HG02981 (cell line): ENCODE results near the gene TDRD10.

Source experiments
- ATAC-seq: cut with Tn5 transposase; IDR thresholded peaks from one replicate; pipeline ENCODE4 v1.9.1; 2021; ENCODE audit warnings: mild to moderate bottlenecking, moderate library complexity; ENCODE audit not compliant: unreplicated experiment

Gene TDRD10

DNA sequence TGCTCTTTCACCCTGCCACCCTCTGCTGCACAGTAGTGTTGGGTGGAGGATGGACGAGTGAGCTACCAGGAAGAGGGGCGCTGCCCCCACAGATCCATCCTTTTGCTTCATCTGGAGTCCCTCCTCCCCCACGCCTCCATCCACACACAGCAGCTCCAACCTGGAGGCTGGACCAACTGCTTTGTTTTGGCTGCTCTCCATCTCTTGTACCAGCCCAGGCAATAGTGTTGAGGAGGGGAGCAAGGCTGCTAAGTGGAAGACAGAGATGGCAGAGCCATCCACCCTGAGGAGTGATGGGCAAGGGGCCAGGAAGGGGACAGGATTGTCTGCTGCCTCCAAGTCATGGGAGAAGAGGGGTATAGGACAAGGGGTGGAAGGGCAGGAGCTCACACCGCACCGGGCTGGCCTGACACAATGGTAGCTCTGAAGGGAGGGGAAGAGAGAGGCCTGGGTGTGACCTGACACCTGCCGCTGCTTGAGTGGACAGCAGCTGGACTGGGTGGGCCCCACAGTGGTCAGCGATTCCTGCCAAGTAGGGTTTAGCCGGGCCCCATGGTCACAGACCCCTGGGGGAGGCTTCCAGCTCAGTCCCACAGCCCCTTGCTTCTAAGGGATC is 74.0 kb downstream of the TDRD10 start:
- no peak for ATAC-seq

DNA sequence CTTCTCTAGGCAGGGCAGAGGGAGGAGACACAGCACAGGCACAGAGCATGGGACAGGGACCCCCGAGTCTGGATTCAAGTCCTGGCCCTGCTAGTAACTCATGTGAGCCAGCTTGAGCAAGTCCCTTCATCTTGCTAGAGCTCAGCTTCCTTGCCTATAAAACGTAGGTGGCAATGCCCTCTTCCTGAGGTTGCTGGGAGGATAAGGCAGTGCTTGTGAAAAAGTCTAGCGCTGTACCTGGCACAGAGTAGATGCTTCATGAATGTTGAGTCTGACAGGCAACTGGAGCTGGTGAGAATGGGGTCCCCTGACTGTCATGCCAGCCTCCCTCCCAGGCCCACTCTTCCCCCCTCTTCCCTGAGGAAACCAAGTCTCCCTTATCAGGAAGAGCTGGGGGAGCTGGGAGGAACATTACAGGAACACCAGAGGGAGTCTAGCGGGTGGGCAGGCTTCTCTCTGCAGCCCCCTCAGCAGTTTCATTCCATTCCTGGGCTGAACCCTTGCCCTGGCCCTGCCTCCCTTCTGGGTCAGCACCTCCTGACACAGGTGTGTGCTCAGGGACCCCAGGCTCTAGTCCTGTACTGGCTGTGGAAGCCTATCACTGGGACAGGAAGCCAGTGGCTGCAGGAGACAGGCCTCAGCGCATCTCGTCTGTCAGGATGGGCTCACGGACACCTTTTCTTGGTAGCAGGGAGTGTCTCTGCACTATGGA is 75.5 kb downstream of the TDRD10 start:
- ATAC-seq = no peak

DNA sequence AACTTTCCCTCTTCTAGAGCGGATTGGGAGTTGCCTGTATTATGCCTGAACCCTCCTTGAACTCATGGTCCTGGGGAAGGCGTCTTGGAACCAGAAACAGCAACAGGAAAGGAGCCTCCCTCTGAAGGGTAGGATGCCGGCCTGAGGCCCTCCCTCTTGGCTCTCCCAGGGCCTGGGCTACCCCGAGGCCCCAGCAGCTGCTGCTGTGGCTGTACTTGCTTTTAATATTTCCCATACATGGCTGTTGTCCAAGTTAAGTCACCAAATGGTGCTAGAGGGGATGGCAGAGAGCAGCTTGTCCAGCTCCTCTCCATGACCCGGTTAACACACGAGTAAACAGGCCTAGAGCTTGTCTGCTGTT is 76.0 kb downstream of the TDRD10 start:
- no peak for ATAC-seq

DNA sequence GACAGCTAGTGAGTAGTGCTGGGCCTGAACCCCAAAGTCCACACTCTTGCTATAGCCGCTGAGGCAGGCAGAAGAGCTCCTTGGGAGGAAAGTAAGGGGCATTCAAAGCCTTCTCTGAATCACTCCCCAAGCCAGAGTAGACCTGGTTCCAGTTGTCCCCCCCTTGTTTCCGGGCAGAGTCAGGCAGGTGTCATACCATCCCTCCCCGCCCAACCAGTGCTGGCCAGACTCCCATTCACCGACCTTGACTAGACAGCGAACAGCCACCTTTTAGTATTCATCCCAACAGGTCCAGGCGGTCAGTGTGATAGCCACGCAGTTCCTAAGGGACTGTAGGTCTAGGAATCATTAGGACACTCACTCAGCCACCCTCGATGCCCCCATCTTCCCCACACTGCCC is 77.4 kb downstream of the TDRD10 start:
- no peak for ATAC-seq

DNA sequence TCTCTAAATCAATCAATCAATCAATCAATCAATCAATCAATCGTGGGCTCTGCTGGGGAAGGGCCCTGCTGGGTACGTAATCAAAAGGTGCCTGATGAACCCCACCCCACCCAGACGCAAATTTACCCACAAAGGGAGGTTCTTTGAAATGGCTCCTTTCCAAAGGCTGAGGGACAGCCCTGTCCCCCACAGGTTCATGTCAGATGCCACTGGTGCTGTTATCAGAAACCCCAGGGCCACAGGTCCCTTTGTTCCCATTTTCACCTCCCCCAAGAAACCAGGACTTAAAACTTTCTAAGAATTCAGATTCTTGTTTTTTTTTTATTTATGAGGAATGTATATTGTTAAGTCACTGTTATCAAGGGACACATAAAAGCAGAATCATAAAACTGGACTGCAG is 79.7 kb downstream of the TDRD10 start:
- no peak for ATAC-seq

DNA sequence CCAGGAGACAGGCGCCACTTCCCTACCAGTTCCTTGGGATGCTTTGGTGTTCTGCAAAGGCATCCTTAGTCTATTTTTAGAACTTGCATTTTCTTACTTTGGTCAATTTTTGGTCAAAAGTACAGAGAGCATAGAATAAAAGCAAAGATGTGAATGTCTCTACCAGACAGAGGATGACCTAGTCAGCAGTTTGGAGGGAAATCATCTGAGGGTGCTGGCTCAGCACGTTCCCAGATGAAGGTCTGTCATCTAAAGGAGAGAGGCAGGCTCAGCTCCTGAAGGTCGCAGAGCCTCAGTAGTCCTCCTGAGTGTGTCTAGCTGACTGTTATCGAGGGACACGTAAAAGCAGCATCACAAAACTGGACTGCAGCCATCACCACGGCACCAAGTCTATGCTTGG is 80.9 kb downstream of the TDRD10 start:
- no peak for ATAC-seq

DNA sequence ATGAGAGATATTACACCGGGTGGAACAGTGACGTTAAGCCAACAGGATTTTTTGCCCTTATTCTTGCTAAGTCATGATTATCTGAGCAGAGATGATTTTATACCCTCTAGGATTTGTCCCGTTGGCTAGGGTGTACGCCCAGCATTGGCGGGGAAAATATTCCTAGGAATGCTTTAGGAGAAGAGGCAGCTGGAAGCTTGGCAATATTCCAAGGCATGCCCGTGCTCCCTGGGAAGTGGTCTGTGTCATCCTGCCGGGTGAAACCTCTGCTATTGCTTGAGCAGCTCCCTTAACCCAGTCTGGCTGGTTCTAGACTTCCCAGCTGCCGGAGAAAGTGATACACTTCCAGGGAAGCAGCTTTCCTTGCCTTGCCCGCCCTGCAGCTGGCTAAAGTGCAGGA is 81.8 kb downstream of the TDRD10 start:
- no peak for ATAC-seq

DNA sequence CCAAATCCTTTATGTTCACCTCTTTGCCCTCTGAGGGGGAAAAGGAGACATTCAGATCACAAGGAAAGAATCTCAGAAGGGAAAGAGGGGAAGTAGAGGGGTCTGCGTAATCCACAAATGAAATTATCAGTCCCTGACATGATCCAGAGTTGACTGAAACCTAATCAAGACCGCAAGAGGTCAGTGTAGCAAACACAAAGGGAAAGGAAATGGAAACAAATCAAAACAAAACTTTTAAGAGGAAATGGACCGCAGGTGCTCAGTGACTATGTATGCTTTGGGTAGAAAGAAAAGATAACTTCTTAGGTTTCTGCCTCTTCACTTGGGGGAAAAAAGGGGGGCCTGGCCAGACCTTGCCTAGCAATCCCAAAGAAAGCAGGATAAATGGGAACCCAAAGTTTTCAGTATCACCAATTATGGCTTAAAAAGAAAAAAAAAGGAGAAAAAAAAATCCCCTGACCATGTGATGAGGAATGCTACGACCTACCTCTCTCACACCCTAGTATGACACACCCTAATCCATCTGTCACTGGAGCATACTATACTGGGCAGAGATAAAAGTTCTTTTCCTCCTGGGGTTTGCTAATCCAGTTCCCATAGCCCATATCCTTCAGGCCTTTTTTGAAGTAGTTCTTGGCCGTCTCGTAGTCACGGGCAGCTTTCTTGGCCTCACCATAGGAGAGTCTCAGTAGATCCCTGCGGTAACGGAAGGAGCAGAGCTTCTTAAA is 82.4 kb downstream of the TDRD10 start:
- ATAC-seq = no peak

DNA sequence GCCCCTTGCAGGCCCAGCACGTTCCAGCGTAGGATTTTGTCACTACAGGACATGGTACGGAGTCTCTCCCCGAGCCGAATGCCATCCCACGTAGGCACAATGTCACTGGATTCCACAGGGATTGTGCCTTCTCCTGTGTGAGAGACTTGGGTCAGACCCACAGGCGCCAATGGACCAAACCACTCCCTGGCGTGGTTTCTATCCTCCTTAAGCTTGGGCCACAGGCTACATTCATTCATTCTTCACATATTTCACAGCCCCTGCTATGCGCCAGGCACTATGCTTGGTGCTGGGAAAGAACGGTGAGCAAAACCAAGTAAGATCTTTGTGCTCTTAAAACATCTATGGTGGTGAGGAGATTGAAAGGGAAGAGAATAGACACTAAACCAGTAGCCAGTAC is 84.2 kb downstream of the TDRD10 start:
- ATAC-seq = no peak

DNA sequence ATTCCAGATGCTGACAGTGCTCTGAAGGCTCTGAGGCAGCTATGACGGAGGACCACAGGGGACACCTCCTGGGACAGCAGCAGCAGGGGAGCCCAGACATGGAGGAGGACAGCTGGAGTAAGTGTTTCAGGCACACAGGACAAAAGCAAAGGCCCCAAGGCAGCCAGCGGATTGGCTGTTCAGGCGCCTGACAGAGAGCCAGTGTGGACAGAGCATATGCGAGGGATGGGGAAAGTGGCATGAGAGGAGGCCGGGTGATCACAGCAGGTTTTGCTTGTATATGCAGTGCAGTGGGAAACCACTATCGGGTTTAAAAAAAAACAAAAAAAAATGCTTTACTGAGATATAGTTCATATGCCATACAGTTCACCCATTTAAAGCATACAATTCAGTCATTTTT is 84.6 kb downstream of the TDRD10 start:
- no peak for ATAC-seq

DNA sequence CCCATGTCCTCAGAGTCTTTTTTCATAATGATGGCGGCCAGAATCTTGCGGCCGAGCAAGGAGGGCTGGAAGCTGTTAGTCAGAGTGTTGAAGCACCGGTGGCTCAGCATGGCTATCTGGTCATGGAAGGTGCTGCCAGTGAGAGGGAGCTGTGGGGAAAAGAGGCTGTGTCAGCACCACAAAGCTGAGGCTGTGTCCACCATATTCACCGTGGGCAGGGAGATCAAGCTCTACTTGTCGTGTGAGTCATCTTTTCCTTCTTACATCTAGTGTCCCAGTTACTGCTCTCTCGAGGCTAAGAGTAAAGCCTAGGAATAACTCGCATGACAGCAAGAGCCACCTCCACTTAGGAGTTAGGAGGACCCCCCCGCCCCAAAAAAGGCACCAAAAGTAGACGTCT is 87.8 kb downstream of the TDRD10 start:
- ATAC-seq = no peak

DNA sequence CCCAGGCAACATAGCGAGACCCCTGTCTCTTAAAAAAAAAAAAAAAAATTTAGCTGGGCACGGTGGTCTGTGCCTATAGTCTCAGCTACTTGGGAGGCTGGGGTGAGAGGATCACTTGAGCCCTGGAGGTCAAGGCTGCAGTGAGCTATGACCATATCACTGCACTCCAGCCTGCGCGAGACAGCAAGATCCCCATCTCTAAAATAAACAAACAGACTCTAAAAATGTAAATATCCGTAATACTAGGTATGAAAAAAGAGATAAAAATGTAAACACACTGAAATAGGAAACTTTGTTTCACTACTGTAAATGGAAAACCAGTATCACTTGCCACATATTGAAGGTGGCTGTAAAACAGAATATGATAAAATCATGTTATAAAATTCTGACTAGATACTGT is 88.7 kb downstream of the TDRD10 start:
- no peak for ATAC-seq

DNA sequence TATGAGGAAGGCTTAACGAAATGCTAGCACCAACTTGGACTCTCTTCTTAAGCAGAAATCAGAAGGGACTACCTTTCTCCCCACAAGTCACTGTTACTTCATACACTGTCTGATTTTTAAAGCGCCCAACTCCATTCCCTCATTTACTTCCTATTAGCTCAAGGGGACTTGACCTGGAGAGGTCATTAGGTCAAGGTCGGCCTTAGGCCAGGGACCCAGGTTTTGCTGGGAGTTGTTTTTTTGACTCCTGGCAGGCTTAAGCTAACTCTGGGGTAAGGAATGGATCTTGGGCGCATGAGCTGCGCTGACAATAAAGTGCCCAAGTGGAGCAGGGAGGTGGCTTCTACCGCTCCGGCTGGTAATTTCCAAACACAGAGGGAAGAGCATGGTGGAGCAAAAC is 89.2 kb downstream of the TDRD10 start:
- no peak for ATAC-seq

DNA sequence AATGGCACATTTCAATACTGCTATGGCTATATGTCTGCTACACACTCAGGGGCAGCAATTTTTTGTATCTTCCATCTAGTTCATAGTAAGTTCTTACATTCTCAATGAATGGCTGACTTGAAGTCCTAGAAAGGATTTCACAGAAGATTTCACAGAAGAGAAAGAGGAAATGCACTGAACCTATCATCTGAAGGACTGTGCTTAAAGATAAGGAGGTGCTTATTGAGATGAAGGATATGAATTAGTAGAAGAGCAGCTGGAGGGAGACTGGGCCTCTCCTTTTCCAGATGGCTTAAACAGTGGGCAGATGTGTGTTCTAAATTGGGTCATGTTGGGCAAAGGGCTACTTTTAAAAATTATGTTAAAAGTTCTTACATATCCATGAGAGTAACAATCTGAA is 91.4 kb downstream of the TDRD10 start:
- no peak for ATAC-seq

DNA sequence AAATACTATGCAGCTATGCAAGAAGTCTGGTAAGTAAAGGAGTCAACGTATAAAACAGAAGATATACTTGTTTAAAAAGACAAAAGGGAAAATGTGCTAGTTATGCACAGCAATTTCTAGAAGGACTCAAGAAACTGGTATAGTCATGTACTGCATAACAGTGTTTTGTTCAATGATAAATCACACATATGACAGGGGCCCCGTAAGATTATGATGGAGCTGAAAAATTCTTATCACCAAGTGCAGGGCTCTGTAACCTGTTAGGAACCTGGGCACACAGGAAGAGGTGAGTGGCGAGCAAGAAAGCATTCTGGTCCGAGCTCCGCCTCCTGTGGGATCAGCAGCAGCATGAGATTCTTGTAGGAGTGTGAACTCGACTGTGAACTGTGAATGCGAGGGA is 92.8 kb downstream of the TDRD10 start:
- no peak for ATAC-seq

DNA sequence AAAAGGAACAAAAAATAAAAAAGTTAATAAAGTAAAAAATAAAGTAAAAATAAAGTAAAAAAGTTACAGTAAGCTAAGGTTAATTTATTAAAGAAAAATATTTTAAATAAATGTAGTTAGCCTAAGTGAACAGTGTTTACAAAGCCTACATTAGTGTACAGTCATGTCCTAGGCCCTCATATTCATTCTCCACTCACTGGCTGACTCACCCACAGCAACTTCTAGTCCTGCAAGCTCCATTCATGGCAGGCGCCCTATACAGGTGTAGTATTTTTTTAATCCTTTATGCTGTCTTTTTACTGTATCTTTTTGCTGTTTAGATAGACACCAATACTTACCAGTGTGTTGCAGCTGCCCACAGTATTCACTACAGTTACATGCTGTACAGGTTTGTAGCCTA is 93.6 kb downstream of the TDRD10 start:
- ATAC-seq = no peak
